GM12878 (cell line): ENCODE data around the gene ZMAT3.

Experiments used
- BRCA1 ChIP-seq: IDR thresholded peaks from 2 replicates; pipeline ENCODE4 v1.6.1; 2011; ENCODE audit warnings: low read depth, low read length, improper control_type of control experiment
- CHD2 ChIP-seq: IDR thresholded peaks from 2 replicates; pipeline ENCODE4 v1.6.1; 2011; ENCODE audit warnings: low read depth, low read length, improper control_type of control experiment, borderline replicate concordance
- FOXM1 ChIP-seq: IDR thresholded peaks from 2 replicates; pipeline ENCODE4 v1.6.1; 2012; ENCODE audit warnings: low read depth, mild to moderate bottlenecking, inconsistent platforms, low read length, moderate library complexity
- TF ChIP-seq, protein P1 (sequence below): fragments of 150-350 bp; IDR thresholded peaks from 2 replicates; pipeline ENCODE4 v1.6.1; 2014; ENCODE audit warnings: mild to moderate bottlenecking, low read depth, low read length
- TF ChIP-seq, protein P2 (sequence below), 3 experiments: IDR thresholded peaks in 2 of 3; conservative IDR thresholded peaks in 1 of 3; 2 replicates each; pipeline ENCODE4 v1.5.1; 2011; ENCODE audit warnings: low read depth in 3 of 3, low read length in 3 of 3, mild to moderate bottlenecking in 3 of 3, control low read depth in 2 of 3, moderate library complexity in 2 of 3, inconsistent platforms in 1 of 3, mixed read lengths in 1 of 3; ENCODE audit not compliant: control insufficient read depth in 2 of 3, insufficient read depth in 1 of 3; ENCODE audit errors: extremely low read depth in 1 of 3

DNA sequence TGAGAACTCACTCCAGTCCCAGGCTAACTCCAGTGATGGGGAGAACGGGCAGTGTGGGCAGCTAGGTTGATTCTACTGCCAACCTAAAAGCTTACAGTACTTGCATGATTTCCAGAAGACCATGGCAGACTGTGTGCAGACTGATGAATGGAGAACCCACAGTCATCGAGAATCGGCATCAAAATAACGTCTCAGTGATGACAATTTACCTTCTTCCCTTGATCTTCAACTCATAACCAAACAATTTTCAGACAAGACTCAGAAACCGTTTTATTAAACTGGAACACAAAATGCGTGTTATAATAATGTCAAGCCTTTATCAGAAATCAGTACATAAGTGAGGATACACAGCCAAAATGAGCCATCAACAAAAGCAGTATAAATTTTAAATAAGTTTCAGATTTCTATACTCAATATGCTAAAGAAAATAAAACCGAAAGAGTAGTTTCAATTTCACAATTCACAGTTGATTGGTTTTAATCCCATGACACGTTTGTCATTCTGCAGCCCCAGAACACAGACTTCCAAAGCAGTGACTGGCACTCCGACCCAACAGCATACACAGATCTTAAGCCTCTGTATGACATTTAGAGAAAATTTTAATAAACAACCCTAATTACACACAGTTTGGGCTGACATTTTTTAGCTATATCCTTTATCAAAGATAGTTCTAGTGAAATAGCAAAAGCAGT lies 54.5 kb downstream of the ZMAT3 start:
- no peak for TF ChIP-seq BRCA1
- TF ChIP-seq CHD2: no peak
- TF ChIP-seq, protein P1, sequence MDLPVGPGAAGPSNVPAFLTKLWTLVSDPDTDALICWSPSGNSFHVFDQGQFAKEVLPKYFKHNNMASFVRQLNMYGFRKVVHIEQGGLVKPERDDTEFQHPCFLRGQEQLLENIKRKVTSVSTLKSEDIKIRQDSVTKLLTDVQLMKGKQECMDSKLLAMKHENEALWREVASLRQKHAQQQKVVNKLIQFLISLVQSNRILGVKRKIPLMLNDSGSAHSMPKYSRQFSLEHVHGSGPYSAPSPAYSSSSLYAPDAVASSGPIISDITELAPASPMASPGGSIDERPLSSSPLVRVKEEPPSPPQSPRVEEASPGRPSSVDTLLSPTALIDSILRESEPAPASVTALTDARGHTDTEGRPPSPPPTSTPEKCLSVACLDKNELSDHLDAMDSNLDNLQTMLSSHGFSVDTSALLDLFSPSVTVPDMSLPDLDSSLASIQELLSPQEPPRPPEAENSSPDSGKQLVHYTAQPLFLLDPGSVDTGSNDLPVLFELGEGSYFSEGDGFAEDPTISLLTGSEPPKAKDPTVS: no peak
- TF ChIP-seq, protein P2, sequence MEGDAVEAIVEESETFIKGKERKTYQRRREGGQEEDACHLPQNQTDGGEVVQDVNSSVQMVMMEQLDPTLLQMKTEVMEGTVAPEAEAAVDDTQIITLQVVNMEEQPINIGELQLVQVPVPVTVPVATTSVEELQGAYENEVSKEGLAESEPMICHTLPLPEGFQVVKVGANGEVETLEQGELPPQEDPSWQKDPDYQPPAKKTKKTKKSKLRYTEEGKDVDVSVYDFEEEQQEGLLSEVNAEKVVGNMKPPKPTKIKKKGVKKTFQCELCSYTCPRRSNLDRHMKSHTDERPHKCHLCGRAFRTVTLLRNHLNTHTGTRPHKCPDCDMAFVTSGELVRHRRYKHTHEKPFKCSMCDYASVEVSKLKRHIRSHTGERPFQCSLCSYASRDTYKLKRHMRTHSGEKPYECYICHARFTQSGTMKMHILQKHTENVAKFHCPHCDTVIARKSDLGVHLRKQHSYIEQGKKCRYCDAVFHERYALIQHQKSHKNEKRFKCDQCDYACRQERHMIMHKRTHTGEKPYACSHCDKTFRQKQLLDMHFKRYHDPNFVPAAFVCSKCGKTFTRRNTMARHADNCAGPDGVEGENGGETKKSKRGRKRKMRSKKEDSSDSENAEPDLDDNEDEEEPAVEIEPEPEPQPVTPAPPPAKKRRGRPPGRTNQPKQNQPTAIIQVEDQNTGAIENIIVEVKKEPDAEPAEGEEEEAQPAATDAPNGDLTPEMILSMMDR (IDR thresholded peaks at IDR 0.05 in 2 of 3, conservative IDR thresholded peaks at IDR 0.05 in 1 of 3; ENCODE audit: control insufficient read depth in 2 of 3, extremely low read depth in 1 of 3, insufficient read depth in 1 of 3, low read depth in 3 of 3, low read length in 3 of 3): no peak
- TF ChIP-seq FOXM1: no peak; the same call in 1 of the 2 replicates
